ENCODE results near the gene NIPA2. TPM values are rescaled to one million over a fixed set of nuclear protein-coding genes. Genes with fewer than 3 reads are reported as not detected.

NIPA2 gene
- total RNA-seq, 4 donors from 2014 or later, result 50.3 to 67.2 (median 56.4) TPM

- TF ChIP-seq CTCF (IDR thresholded peaks at IDR 0.05), result no peak
- 93 to 95% methylated on average over 36 of the region's 36 CpGs for WGBS, 2 donors
These were observed 78.3 kb downstream of the NIPA2 start for GRCh38 chr15:22916606-22917350.

GRCh38 chr15:22917556-22917955 lies 79.1 kb downstream of the NIPA2 start:
- no peak overlapping the region for H3K27ac ChIP-seq
- WGBS, 2 donors, result 94 to 96% methylated on average over 17 of the region's 18 CpGs
- H3K27me3 ChIP-seq, result no peaks in the 10 kb centered on the region
- H3K36me3 ChIP-seq, result peaks cover 26 to 46% of the 10 kb centered on the region in 2 donors
- H3K9me3 ChIP-seq, result no peaks in the 10 kb centered on the region
- intact Hi-C loops (cut with DNase I), result no loop called here
- no peak for DNase-seq
- H3K4me3 ChIP-seq (replicated peaks in 1 of 3), result no peak overlapping the region
- no peaks in the 10 kb centered on the region for H3K4me1 ChIP-seq
- no peak for TF ChIP-seq CTCF (IDR thresholded peaks at IDR 0.05)
- TF ChIP-seq POLR2A (IDR thresholded peaks at IDR 0.05), result no peak

More at GRCh38 chr15:22916606-22917350, 78.3 kb downstream of the NIPA2 start:
- DNase-seq, result no peak
- no peaks in the 10 kb centered on the region for H3K27me3 ChIP-seq
- H3K4me1 ChIP-seq, result no peaks in the 10 kb centered on the region
- peaks cover 30 to 53% of the 10 kb centered on the region in 2 donors for H3K36me3 ChIP-seq
- no peak overlapping the region for H3K27ac ChIP-seq
- intact Hi-C loops (cut with DNase I), result no loop called here
- no peak overlapping the region for H3K4me3 ChIP-seq (replicated peaks in 1 of 3)
- H3K9me3 ChIP-seq, result no peaks in the 10 kb centered on the region

Other genes starting within 250 kb of the NIPA2 start
- gene NIPA1, start 52.0 kb upstream of the NIPA2 start, total RNA-seq, result 10 to 100 TPM; 18.5 to 35.4 (median 19.4) TPM
- gene CYFIP1, start 141.7 kb downstream of the NIPA2 start, total RNA-seq, result 100 to 1,000 TPM in 3 of 4 donors, 10 to 100 TPM in 1; 89.1 to 138 (median 131) TPM
- gene TUBGCP5, start 200.9 kb downstream of the NIPA2 start, total RNA-seq, result 10 to 100 TPM; 21.9 to 48.4 (median 24.8) TPM

Data from thyroid gland (tissue), 4 donors.